SK-N-SH (cell line): Measurements from ENCODE around the gene ZNF148. TPM values are rescaled to one million over a fixed set of nuclear protein-coding genes. Genes with fewer than 3 reads are reported as not detected.

Experiments
- CTCF ChIA-PET: fragments of 300-600, 350-600 bp; formaldehyde crosslinking; extraction: SDS; loops from one replicate; lab custom pipeline; 2021; lab: Yijun Ruan, JAX
- POLR2A ChIA-PET: fragments of 350-600 bp; sonication (Branson Sonifier 250); formaldehyde crosslinking; extraction: SDS; loops from one replicate; lab custom pipeline; 2020; ENCODE audit warnings: antibody characterized with exemption, inconsistent platforms; lab: Yijun Ruan, JAX
- DNase-seq: peaks from one replicate; pipeline ENCODE4 v3.0.0; 2012
- H2AFZ ChIP-seq: fragments of 200-600 bp; sonication (generic); 2 replicates; pipeline ENCODE4 v1.8.1; 2016; ENCODE audit warnings: antibody characterized with exemption, mild to moderate bottlenecking, low read depth
- H3F3A ChIP-seq: fragments of 200-600 bp; sonication (generic); replicated peaks from 2 replicates; pipeline ENCODE3; 2016; ENCODE audit warnings: antibody characterized with exemption, mild to moderate bottlenecking; ENCODE audit not compliant: insufficient read depth
- H3K27ac ChIP-seq, 2 experiments: fragments of 200-500 bp in 1 of 2; fragments of 200-600 bp in 1 of 2; sonication (Bioruptor generic) in 1 of 2; sonication (generic), shearing (Covaris generic) in 1 of 2; 2 replicates each; pipeline versions ENCODE4 v1.5.1 to v1.6.1; 2014 to 2016; ENCODE audit warnings: low read depth in 2 of 2, inconsistent platforms in 1 of 2, low read length in 1 of 2, mild to moderate bottlenecking in 1 of 2, mixed read lengths in 1 of 2
- H3K27me3 ChIP-seq: fragments of 200-600 bp; sonication (generic), shearing (Covaris generic); 2 replicates; pipeline ENCODE4 v1.6.1; 2016; ENCODE audit warnings: mixed run types; ENCODE audit not compliant: insufficient read depth
- H3K36me3 ChIP-seq, 2 experiments: fragments of 200-500 bp in 1 of 2; fragments of 200-600 bp in 1 of 2; sonication (Bioruptor generic) in 1 of 2; sonication (generic) in 1 of 2; replicated peaks in 1 of 2; 2 replicates each; pipeline versions ENCODE3 to v1.5.1; 2014 to 2016; ENCODE audit warnings: low read length in 1 of 2, mild to moderate bottlenecking in 1 of 2; ENCODE audit not compliant: insufficient read depth in 2 of 2, control insufficient read depth in 1 of 2
- H3K4me1 ChIP-seq, 2 experiments: fragments of 200-500 bp in 1 of 2; fragments of 200-600 bp in 1 of 2; sonication (Bioruptor generic) in 1 of 2; sonication (generic), shearing (Covaris generic) in 1 of 2; 2 replicates each; pipeline versions ENCODE4 v1.5.1 to v1.6.1; 2014 to 2016; ENCODE audit warnings: low read depth in 1 of 2, low read length in 1 of 2, mixed run types in 1 of 2; ENCODE audit not compliant: insufficient read depth in 2 of 2, control insufficient read depth in 1 of 2
- H3K4me2 ChIP-seq: fragments of 200-600 bp; sonication (generic), shearing (Covaris generic); 2 replicates; pipeline ENCODE4 v1.6.1; 2017; ENCODE audit warnings: mixed run types
- H3K4me3 ChIP-seq, 2 experiments: fragments of 200-500 bp in 1 of 2; fragments of 200-600 bp in 1 of 2; sonication (Bioruptor generic) in 1 of 2; sonication (generic), shearing (Covaris generic) in 1 of 2; 2 replicates each; pipeline versions ENCODE4 v1.5.1 to v1.8.1; 2014 to 2016; ENCODE audit warnings: low read depth in 2 of 2, inconsistent platforms in 1 of 2, low read length in 1 of 2, mild to moderate bottlenecking in 1 of 2, mixed read lengths in 1 of 2, moderate library complexity in 1 of 2
- H3K79me2 ChIP-seq: fragments of 200-600 bp; sonication (generic); 2 replicates; pipeline ENCODE4 v1.8.1; 2017; ENCODE audit warnings: mild to moderate bottlenecking; ENCODE audit not compliant: insufficient read depth
- H3K9ac ChIP-seq: fragments of 200-600 bp; sonication (generic); 2 replicates; pipeline ENCODE4 v1.6.1; 2017; ENCODE audit warnings: mixed run types
- H3K9me2 ChIP-seq: fragments of 200-600 bp; sonication (generic); 2 replicates; pipeline ENCODE4 v1.6.1; 2017; ENCODE audit warnings: mixed run types
- H3K9me3 ChIP-seq: fragments of 200-600 bp; sonication (generic); 2 replicates; pipeline ENCODE4 v1.6.1; 2017; ENCODE audit warnings: mixed run types, mild to moderate bottlenecking, moderate library complexity
- H4K20me1 ChIP-seq: fragments of 200-600 bp; sonication (generic); 2 replicates; pipeline ENCODE4 v1.6.1; 2017; ENCODE audit warnings: mild to moderate bottlenecking, mixed run types; ENCODE audit not compliant: insufficient read depth
- CHD2 ChIP-seq: fragments of 150-350 bp; IDR thresholded peaks from 2 replicates; pipeline ENCODE4 v1.6.1; 2018; ENCODE audit warnings: low read length; ENCODE audit not compliant: partially characterized antibody
- JUND ChIP-seq: IDR thresholded peaks from 2 replicates; pipeline ENCODE4 v1.4.0; 2012
- POLR2AphosphoS5 ChIP-seq: IDR thresholded peaks from 2 replicates; pipeline ENCODE4 v1.6.1; 2012; ENCODE audit warnings: low read depth, low read length
- RCOR1 ChIP-seq: fragments of 150-350 bp; IDR thresholded peaks from 2 replicates; pipeline ENCODE4 v1.6.1; 2017; ENCODE audit warnings: antibody characterized with exemption, low read length
- REST ChIP-seq: IDR thresholded peaks from 2 replicates; pipeline ENCODE4 v1.6.1; 2012; ENCODE audit warnings: mild to moderate bottlenecking, low read depth, low read length, moderate library complexity
- RFX5 ChIP-seq: IDR thresholded peaks from 2 replicates; pipeline ENCODE4 v1.6.1; 2012; ENCODE audit warnings: mild to moderate bottlenecking, improper control_type of control experiment, low read length
- SMC3 ChIP-seq: IDR thresholded peaks from 2 replicates; pipeline ENCODE4 v1.6.1; 2012; ENCODE audit warnings: low read depth, low read length, improper control_type of control experiment
- USF2 ChIP-seq: fragments of 150-350 bp; IDR thresholded peaks from 2 replicates; pipeline ENCODE4 v1.6.1; 2017; ENCODE audit warnings: antibody characterized with exemption, low read length, low read depth, borderline replicate concordance
- WGBS: methylation state at CpG from one replicate; pipeline ENCODE4 v1.1.6; 2017; ENCODE audit warnings: low lambda C conversion rate; 5-methylcytosine and 5-hydroxymethylcytosine counted together
- polyA plus RNA-seq, 3 experiments: library from polyadenylated mRNA; depleted of rRNA; stranded (reverse); fragments of >200 nt; gene quantifications; 2 replicates each; pipeline ENCODE4 v1.2.3, GENCODE V29; 2012

Gene ZNF148
- polyA plus RNA-seq, 1 of the 3 experiments (the other 2 are of a cell fraction), result 5.1 TPM

DNA sequence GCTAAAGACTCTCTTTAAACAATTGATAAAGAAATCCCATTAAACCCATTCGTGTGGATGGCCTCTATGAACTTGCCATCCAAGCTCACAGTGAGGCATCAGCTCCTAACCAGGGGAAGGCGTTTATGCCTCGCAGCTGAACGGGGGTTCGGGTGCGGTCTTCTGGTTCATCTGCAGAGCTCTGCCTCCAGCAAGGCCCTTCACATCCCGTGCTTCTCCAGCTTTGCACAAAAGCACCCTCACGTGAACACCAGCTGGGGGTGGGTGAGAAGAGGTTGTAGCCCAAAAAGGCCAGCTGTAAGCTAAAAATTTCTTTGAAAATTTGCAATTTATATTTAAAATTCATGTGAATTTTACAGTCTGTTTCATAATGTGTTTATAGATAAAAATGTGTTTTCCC, 39.5 kb upstream of the ZNF148 start (continued):
- no peak for TF ChIP-seq REST

DNA sequence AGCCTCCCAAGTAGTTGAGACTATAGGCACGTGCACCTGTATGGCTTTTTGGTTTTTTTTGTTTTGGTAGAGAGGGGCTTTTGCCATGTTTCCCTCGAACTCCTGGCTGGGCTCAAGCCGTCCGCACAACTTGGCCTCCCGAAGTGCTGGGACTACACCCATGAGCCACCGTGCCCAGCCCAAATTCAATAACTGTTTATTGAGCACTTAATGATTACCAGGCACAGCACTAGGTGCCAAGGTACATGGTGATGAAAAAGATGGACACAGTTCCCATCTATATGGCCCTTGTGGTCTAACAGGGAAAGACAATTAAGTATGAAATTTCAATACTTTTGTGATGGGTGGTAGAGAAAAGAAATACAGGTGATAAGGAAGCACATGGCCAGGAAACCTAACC, 35.8 kb upstream of the ZNF148 start:
- Histone ChIP-seq H3K27me3 (no peaks in the 10 kb centered on the region), H3K4me2 (no peak overlapping the region), H3K27ac (no peak overlapping the region), H3K9me2 (no peaks in the 10 kb centered on the region), H3K36me3 (no peaks in the 10 kb centered on the region), H3K9ac (no peak overlapping the region), H3F3A (no peaks in the 10 kb centered on the region), H3K4me1 (no peaks in the 10 kb centered on the region), H4K20me1 (no peaks in the 10 kb centered on the region), H3K9me3 (no peaks in the 10 kb centered on the region), H3K4me3 (no peak overlapping the region), H2AFZ (no peak overlapping the region), H3K79me2 (no peaks in the 10 kb centered on the region)
- no peak for DNase-seq
- ChIA-PET POLR2A (no interaction called here), CTCF (no interaction called here)
- TF ChIP-seq POLR2AphosphoS5 (no peak), JUND (no peak), REST (no peak), RCOR1 (no peak), CHD2 (no peak), RFX5 (no peak), USF2 (no peak), SMC3 (no peak)
- whole genome bisulfite sequencing, result 70% methylated on average over 6 of the region's 6 CpGs
